ENCODE data around the gene IFNG.
"Not testable (repeated sequence)": the region's sequence is repeated elsewhere in the genome, so short reads cannot be mapped to it uniquely, and the experiment has no call there.

The IFNG gene

GRCh38 chr12:68159681-68160304, at the start of gene IFNG:
TSS of gene IFNG (minus strand) at chr12:68159740. CDS start at chr12:68159615, 125 bp downstream.
- DNase-seq (ENCODE audit: low read depth): no peak
- TF ChIP-seq, protein P1, sequence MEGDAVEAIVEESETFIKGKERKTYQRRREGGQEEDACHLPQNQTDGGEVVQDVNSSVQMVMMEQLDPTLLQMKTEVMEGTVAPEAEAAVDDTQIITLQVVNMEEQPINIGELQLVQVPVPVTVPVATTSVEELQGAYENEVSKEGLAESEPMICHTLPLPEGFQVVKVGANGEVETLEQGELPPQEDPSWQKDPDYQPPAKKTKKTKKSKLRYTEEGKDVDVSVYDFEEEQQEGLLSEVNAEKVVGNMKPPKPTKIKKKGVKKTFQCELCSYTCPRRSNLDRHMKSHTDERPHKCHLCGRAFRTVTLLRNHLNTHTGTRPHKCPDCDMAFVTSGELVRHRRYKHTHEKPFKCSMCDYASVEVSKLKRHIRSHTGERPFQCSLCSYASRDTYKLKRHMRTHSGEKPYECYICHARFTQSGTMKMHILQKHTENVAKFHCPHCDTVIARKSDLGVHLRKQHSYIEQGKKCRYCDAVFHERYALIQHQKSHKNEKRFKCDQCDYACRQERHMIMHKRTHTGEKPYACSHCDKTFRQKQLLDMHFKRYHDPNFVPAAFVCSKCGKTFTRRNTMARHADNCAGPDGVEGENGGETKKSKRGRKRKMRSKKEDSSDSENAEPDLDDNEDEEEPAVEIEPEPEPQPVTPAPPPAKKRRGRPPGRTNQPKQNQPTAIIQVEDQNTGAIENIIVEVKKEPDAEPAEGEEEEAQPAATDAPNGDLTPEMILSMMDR (conservative IDR thresholded peaks at IDR 0.05; ENCODE audit: low read depth, low read length): no peak
- H3K4me3 ChIP-seq (ENCODE audit: low read depth, low read length): no peak within 1 kb of the TSS

DNA sequence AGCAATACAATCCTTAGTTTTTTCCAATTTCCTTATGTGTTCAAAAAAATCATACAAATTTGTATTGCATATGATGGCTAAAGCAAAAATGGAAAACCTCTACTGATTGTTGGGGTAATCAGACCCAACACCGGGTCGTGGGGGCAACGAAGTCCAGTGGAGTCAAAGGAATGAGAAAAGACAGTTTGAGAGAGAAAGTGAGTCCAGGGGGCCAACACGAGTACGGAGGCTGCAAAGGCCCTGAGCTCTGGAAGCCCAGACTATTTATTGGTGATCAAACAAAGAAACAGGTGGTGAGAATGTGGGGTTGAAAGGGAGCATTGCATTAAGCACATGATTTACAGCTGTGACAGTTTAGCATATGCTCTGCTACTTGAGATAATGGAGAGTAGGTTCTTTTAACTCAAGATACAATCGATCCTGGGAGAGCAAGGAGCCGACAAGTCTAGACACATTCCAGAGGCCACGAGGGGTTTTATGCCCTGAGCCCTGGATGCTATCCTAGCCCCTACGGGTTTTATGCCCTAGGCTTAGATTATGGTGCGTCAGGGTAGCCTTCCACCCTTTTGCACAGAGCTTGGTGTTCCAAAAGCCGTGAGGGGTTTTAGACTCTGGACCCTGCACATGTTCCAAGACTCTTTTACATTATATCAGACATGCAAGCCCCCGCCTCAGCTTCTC, 49.6 kb upstream of the IFNG start:
- not testable (repeated sequence) for H3K4me3 ChIP-seq (ENCODE audit: low read depth, low read length); DNase-seq (ENCODE audit: low read depth)

DNA sequence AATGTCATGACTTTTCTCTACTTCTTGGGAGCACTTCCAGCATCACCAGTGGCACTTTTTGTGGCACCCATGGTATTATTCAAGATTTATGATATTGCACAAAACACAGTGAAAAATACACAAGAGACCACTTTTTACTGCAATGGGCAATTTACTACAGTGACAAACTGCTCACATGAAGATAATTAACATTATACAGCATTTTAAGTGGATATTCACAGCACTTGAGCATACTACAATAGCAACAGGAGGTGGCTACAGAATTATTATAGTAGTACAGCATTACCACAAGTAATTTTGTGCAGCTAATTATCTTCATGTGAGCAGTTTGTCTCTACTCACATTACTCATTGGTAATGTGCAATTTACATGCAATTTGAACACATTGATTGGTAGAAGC, 47.7 kb upstream of the IFNG start:
- TF ChIP-seq, protein P1 (conservative IDR thresholded peaks at IDR 0.05; ENCODE audit: low read depth, low read length): no peak
- H3K4me3 ChIP-seq (ENCODE audit: low read depth, low read length): no peak overlapping the region
- no peak for DNase-seq (ENCODE audit: low read depth)

GRCh38 chr12:68206446-68206845, 46.9 kb upstream of the IFNG start:
- TF ChIP-seq, protein P1 (conservative IDR thresholded peaks at IDR 0.05; ENCODE audit: low read depth, low read length): no peak
- no peak for DNase-seq (ENCODE audit: low read depth)
- H3K4me3 ChIP-seq (ENCODE audit: low read depth, low read length): no peak overlapping the region

GRCh38 chr12:68203460-68203875, 43.9 kb upstream of the IFNG start:
- no peak overlapping the region for H3K4me3 ChIP-seq (ENCODE audit: low read depth, low read length)
- DNase-seq (ENCODE audit: low read depth): no peak
- TF ChIP-seq, protein P1 (conservative IDR thresholded peaks at IDR 0.05; ENCODE audit: low read depth, low read length): no peak

DNA sequence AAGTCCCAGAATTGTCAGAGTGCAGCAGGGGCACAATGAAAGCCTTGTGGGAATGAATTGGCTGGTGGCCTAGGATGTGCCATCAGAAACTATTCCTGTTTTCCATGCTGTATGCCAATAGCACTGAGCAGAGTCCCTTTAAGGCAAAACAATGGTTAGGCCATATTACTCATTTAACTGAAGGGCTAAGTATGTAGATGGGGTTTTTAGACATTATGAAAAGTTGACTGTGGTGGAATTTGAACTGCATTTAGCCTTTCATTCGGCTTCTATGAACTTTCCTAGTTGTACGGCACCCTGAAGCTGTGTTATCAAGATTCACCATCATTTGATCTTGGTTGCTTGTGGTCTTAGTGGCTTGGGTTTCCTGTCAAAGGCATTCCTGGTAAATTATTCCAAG, 41.3 kb upstream of the IFNG start:
- TF ChIP-seq, protein P1 (conservative IDR thresholded peaks at IDR 0.05; ENCODE audit: low read depth, low read length): no peak
- DNase-seq (ENCODE audit: low read depth): peak; percentile 52
- H3K4me3 ChIP-seq (ENCODE audit: low read depth, low read length): no peak overlapping the region

- no peak overlapping the region for H3K4me3 ChIP-seq (ENCODE audit: low read depth, low read length)
- no peak for DNase-seq (ENCODE audit: low read depth)
- TF ChIP-seq, protein P1 (conservative IDR thresholded peaks at IDR 0.05; ENCODE audit: low read depth, low read length): no peak
Measured at GRCh38 chr12:68199127-68199526, 39.6 kb upstream of the IFNG start.
